ENCODE data around the gene ABCA9.

The ABCA9 gene

DNA sequence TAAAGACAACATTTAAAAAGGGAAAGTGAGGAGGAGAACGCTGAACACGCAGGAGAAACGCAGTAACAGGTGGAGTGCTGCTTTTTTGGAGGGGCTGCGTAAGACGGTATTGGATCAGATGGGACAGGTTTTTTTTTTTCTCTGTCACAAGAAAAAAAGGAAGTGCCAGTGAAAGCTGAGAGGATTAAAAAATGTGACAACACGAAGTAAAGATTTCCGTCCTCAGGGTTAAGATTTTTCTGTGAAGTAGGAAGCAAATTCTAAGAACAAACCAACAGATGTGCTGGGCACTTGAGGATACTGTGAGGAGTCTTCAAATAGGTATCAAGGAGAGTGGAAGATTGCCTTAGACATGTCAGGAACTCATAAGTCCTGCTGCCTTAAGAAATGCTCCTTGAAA lies 5.8 kb upstream of the ABCA9 start (continued):
- TF ChIP-seq ZNF664 (tag by site-specific recombination; IDR thresholded peaks at IDR 0.05): no peak
- TF ChIP-seq ZSCAN16 (tag by site-specific recombination; IDR thresholded peaks at IDR 0.05): no peak
- TF ChIP-seq ZNF324 (tag by site-specific recombination; IDR thresholded peaks at IDR 0.05): no peak
- no peak for TF ChIP-seq ZNF555 (tag by site-specific recombination; conservative IDR thresholded peaks at IDR 0.05)
- no peak for TF ChIP-seq ZNF558 (tag by site-specific recombination; IDR thresholded peaks at IDR 0.05)
- TF ChIP-seq ZNF274 (IDR thresholded peaks at IDR 0.05; ENCODE audit: low read length): no peak
- TF ChIP-seq ZNF274 (tag by site-specific recombination; IDR thresholded peaks at IDR 0.05; ENCODE audit: borderline replicate concordance): no peak
- no peak for TF ChIP-seq ZBTB1 (tag by site-specific recombination; IDR thresholded peaks at IDR 0.05)
- TF ChIP-seq ZNF248 (tag by site-specific recombination; IDR thresholded peaks at IDR 0.05): no peak
- no peak for TF ChIP-seq GFI1B (tag by site-specific recombination; IDR thresholded peaks at IDR 0.05)
- TF ChIP-seq, protein P1, sequence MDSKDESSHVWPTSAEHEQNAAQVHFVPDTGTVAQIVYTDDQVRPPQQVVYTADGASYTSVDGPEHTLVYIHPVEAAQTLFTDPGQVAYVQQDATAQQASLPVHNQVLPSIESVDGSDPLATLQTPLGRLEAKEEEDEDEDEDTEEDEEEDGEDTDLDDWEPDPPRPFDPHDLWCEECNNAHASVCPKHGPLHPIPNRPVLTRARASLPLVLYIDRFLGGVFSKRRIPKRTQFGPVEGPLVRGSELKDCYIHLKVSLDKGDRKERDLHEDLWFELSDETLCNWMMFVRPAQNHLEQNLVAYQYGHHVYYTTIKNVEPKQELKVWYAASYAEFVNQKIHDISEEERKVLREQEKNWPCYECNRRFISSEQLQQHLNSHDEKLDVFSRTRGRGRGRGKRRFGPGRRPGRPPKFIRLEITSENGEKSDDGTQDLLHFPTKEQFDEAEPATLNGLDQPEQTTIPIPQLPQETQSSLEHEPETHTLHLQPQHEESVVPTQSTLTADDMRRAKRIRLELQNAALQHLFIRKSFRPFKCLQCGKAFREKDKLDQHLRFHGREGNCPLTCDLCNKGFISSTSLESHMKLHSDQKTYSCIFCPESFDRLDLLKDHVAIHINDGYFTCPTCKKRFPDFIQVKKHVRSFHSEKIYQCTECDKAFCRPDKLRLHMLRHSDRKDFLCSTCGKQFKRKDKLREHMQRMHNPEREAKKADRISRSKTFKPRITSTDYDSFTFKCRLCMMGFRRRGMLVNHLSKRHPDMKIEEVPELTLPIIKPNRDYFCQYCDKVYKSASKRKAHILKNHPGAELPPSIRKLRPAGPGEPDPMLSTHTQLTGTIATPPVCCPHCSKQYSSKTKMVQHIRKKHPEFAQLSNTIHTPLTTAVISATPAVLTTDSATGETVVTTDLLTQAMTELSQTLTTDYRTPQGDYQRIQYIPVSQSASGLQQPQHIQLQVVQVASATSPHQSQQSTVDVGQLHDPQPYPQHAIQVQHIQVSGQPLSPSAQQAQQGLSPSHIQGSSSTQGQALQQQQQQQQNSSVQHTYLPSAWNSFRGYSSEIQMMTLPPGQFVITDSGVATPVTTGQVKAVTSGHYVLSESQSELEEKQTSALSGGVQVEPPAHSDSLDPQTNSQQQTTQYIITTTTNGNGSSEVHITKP (tag by site-specific recombination; IDR thresholded peaks at IDR 0.05): no peak

DNA sequence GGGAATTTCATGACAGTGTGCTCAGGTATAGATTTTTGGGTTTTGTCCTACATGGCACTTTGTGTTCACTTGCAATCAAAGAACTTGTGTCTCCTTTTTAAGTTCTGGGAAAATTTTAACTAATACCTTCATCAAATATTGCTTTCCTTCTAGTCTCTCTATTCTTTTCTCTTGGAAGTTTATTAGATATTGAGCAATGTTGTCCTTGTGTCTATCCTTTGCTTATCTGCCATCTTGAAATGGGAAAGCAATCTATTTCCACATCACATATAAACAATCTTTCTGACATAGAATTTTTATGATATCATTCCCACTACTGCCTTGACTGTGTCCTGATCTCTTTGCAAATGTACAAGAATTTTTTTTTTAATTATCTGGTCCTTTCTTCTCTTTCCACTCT lies 4.4 kb upstream of the ABCA9 start:
- TF ChIP-seq ZNF792 (tag by site-specific recombination; IDR thresholded peaks at IDR 0.05) (no peak), GLI4 (tag by site-specific recombination; IDR thresholded peaks at IDR 0.05) (no peak)
- Histone ChIP-seq H3K9me3 (ENCODE audit: control insufficient read depth, insufficient read depth, low read depth, low read length) (no peaks in the 10 kb centered on the region), H3K4me1 (ENCODE audit: control insufficient read depth, insufficient read depth, low read length) (no peaks in the 10 kb centered on the region), H3K4me3 (ENCODE audit: low read depth, low read length) (no peak overlapping the region), H3K27ac (ENCODE audit: extremely low read depth, low read depth, low read length) (no peak overlapping the region), H3K36me3 (ENCODE audit: control insufficient read depth in 2 of 2, insufficient read depth in 1 of 2, low read length in 2 of 2) (no peaks in the 10 kb centered on the region)
- CTCF ChIA-PET: no interaction called here
- POLR2A ChIA-PET: no interaction called here

DNA sequence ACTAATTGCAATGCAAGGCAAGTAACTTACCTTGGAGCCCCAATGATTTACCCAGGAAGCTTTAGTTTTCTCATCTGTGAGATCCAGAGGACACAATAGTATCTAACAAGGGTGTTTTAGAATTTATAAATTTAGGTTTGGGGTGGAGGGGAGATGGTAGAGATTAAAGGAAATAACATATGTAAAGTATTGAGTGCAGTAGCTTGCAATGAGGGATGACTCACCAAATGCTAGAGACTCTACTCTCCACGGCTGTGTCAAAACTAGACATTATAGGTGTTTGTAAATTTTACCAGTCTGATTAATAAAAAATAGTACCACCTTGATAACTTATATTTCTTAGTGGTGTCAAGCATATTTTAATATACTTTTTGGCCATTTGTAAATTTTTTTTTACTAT lies 3.7 kb upstream of the ABCA9 start:
- Histone ChIP-seq H3K27ac (ENCODE audit: extremely low read depth, low read depth, low read length) (no peak overlapping the region), H3K4me1 (ENCODE audit: control insufficient read depth, insufficient read depth, low read length) (no peaks in the 10 kb centered on the region), H3K36me3 (ENCODE audit: control insufficient read depth in 2 of 2, insufficient read depth in 1 of 2, low read length in 2 of 2) (no peaks in the 10 kb centered on the region), H3K9me3 (ENCODE audit: control insufficient read depth, insufficient read depth, low read depth, low read length) (no peaks in the 10 kb centered on the region), H3K4me3 (ENCODE audit: low read depth, low read length) (no peak overlapping the region)
- ChIA-PET CTCF (no interaction called here), POLR2A (no interaction called here)
- no peak for TF ChIP-seq ZNF140 (tag by site-specific recombination; IDR thresholded peaks at IDR 0.05)

DNA sequence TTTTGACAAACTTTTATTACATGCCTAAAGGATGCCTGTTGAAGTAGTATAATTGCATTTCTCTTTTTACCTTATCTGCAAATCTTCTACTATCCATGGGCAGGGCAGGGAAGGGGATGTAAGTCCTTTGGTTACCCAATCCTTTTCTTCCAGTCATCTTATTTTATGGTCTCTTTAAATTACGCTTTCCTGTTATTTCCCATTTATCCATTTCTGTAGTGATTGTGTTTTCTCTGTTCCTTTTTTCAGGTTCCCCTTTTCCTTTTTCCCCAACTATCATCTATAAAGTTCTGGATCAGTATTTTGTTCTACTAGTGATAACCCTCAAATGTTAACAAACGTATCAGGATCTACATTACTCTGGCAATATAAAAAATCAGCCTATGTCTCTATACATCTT lies 3.3 kb upstream of the ABCA9 start:
- ChIA-PET CTCF (no interaction called here), POLR2A (no interaction called here)
- Histone ChIP-seq H3K4me1 (ENCODE audit: control insufficient read depth, insufficient read depth, low read length) (no peaks in the 10 kb centered on the region), H3K36me3 (ENCODE audit: control insufficient read depth in 2 of 2, insufficient read depth in 1 of 2, low read length in 2 of 2) (no peaks in the 10 kb centered on the region), H3K9me3 (ENCODE audit: control insufficient read depth, insufficient read depth, low read depth, low read length) (no peaks in the 10 kb centered on the region), H3K27ac (ENCODE audit: extremely low read depth, low read depth, low read length) (no peak overlapping the region), H3K4me3 (ENCODE audit: low read depth, low read length) (no peak overlapping the region)
- TF ChIP-seq, protein P2, sequence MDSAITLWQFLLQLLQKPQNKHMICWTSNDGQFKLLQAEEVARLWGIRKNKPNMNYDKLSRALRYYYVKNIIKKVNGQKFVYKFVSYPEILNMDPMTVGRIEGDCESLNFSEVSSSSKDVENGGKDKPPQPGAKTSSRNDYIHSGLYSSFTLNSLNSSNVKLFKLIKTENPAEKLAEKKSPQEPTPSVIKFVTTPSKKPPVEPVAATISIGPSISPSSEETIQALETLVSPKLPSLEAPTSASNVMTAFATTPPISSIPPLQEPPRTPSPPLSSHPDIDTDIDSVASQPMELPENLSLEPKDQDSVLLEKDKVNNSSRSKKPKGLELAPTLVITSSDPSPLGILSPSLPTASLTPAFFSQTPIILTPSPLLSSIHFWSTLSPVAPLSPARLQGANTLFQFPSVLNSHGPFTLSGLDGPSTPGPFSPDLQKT (IDR thresholded peaks at IDR 0.05; ENCODE audit: borderline replicate concordance, low read depth, low read length): no peak
